ENCODE results near the gene NELL2. TPM values are rescaled to one million over a fixed set of nuclear protein-coding genes. Genes with fewer than 3 reads are reported as not detected.

NELL2 gene
- total and polyA plus RNA-seq, 7 donors, result 0.17 to 1.8 (median 0.30) TPM; not detected in 3

GRCh38 chr12:44588651-44589050 lies 287.5 kb downstream of the NELL2 start:
- WGBS, 3 donors, result 80 to 86% (median 85%) methylated on average over 1 of the region's 1 CpG

GRCh38 chr12:44584625-44585024 lies 291.5 kb downstream of the NELL2 start:
- Histone ChIP-seq H3K36me3 (ENCODE audit: insufficient read depth in 1 of 2, low read depth in 1 of 2) (no peaks in the 10 kb centered on the region), H3K27ac (no peak overlapping the region), H3K4me1 (no peaks in the 10 kb centered on the region), H3K27me3 (ENCODE audit: insufficient read depth in 3 of 3, low read length in 2 of 3) (no peaks in the 10 kb centered on the region), H3K4me3 (no peak overlapping the region), H3K9me3 (no peaks in the 10 kb centered on the region)
- ATAC-seq, result no peak
- WGBS, 3 donors, result 51 to 63% (median 54%) methylated on average over 2 of the region's 2 CpGs
- TF ChIP-seq CTCF (IDR thresholded peaks at IDR 0.05), result no peak
- no peak for DNase-seq
- intact Hi-C loops (cut with DNase I), result no loop called here

More at GRCh38 chr12:44588651-44589050, 287.5 kb downstream of the NELL2 start:
- Histone ChIP-seq H3K4me1 (no peaks in the 10 kb centered on the region), H3K9me3 (no peaks in the 10 kb centered on the region), H3K27me3 (ENCODE audit: insufficient read depth in 3 of 3, low read length in 2 of 3) (no peaks in the 10 kb centered on the region), H3K4me3 (no peak overlapping the region), H3K36me3 (ENCODE audit: insufficient read depth in 1 of 2, low read depth in 1 of 2) (no peaks in the 10 kb centered on the region), H3K27ac (no peak overlapping the region)
- ATAC-seq (no peak), DNase-seq (no peak)
- TF ChIP-seq CTCF (IDR thresholded peaks at IDR 0.05), result no peak
- intact Hi-C loops (cut with DNase I), result no loop called here

- Histone ChIP-seq H3K9me3 (no peaks in the 10 kb centered on the region), H3K4me1 (no peaks in the 10 kb centered on the region), H3K36me3 (ENCODE audit: insufficient read depth in 1 of 2, low read depth in 1 of 2) (no peaks in the 10 kb centered on the region), H3K4me3 (no peak overlapping the region), H3K27me3 (ENCODE audit: insufficient read depth in 3 of 3, low read length in 2 of 3) (no peaks in the 10 kb centered on the region), H3K27ac (no peak overlapping the region)
- no peak for TF ChIP-seq CTCF (IDR thresholded peaks at IDR 0.05)
- DNase-seq (no peak), ATAC-seq (no peak)
- WGBS, 3 donors, result 81 to 86% (median 82%) methylated on average over 3 of the region's 3 CpGs
- intact Hi-C loops (cut with DNase I), result no loop called here
These were observed 293.6 kb downstream of the NELL2 start for GRCh38 chr12:44582521-44582920.

- Histone ChIP-seq H3K9me3 (no peaks in the 10 kb centered on the region), H3K27me3 (ENCODE audit: insufficient read depth in 3 of 3, low read length in 2 of 3) (no peaks in the 10 kb centered on the region), H3K36me3 (ENCODE audit: insufficient read depth in 1 of 2, low read depth in 1 of 2) (no peaks in the 10 kb centered on the region), H3K27ac (no peak overlapping the region), H3K4me1 (no peaks in the 10 kb centered on the region), H3K4me3 (no peak overlapping the region)
- TF ChIP-seq CTCF (IDR thresholded peaks at IDR 0.05), result no peak
- ATAC-seq (no peak), DNase-seq (no peak)
- intact Hi-C loops (cut with DNase I), result no loop called here
- WGBS, 3 donors, result 5 to 7% (median 7%) methylated on average over 1 of the region's 1 CpG
These were observed 294.4 kb downstream of the NELL2 start for GRCh38 chr12:44581642-44582242.

GRCh38 chr12:44574586-44574985 lies 301.5 kb downstream of the NELL2 start:
- Histone ChIP-seq H3K4me1 (no peaks in the 10 kb centered on the region), H3K4me3 (no peak overlapping the region), H3K9me3 (no peaks in the 10 kb centered on the region), H3K36me3 (ENCODE audit: insufficient read depth in 1 of 2, low read depth in 1 of 2) (no peaks in the 10 kb centered on the region), H3K27ac (no peak overlapping the region), H3K27me3 (ENCODE audit: insufficient read depth in 3 of 3, low read length in 2 of 3) (no peaks in the 10 kb centered on the region)
- intact Hi-C loops (cut with DNase I), result no loop called here
- DNase-seq (no peak), ATAC-seq (no peak)
- no peak for TF ChIP-seq CTCF (IDR thresholded peaks at IDR 0.05)
